Measurements from ENCODE around the gene GABBR2. TPM values are rescaled to one million over a fixed set of nuclear protein-coding genes. Genes with fewer than 3 reads are reported as not detected.

Gene GABBR2
- total RNA-seq, 1 donor from 2014 or later, result not detected

- no peak for TF ChIP-seq CTCF (IDR thresholded peaks at IDR 0.05)
- Mint-ChIP-seq H3K27me3 (ENCODE audit: unreplicated experiment) (peaks cover 11% of the 10 kb centered on the region), H3K36me3 (ENCODE audit: unreplicated experiment) (no peaks in the 10 kb centered on the region), H3K4me3 (ENCODE audit: unreplicated experiment) (no peak overlapping the region), H3K27ac (ENCODE audit: unreplicated experiment) (no peak overlapping the region), H3K9me3 (ENCODE audit: unreplicated experiment) (no peaks in the 10 kb centered on the region), H3K4me1 (ENCODE audit: unreplicated experiment) (no peaks in the 10 kb centered on the region)
- no peak for DNase-seq (ENCODE audit: extremely low spot score, unreplicated experiment)
Observed at GRCh38 chr9:98667005-98667640, 41.6 kb downstream of the GABBR2 start.

DNA sequence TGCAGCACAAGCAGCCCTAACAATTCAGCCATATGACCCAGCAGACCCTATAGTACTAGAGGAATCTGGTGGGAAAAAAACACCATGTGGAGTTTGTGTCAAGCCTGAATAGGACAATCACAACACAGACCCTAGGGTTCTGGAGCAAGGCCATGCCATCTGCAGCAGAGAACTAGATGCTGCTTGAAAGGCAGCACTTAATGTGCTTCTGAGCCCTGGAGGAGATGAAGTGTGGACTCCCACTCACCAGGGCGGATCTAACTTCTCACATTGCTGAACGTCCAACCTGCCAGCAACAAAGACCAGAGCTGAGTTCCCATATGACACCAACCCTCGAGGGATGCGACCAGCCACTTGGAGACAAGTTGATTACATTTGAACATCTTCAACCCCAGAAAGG, 43.2 kb downstream of the GABBR2 start:
- no peak for DNase-seq (ENCODE audit: extremely low spot score, unreplicated experiment)
- H3K27me3 Mint-ChIP-seq (ENCODE audit: unreplicated experiment), result peaks cover 8% of the 10 kb centered on the region

GRCh38 chr9:98660541-98660940, 48.2 kb downstream of the GABBR2 start:
- no peak for DNase-seq (ENCODE audit: extremely low spot score, unreplicated experiment)
- H3K27ac Mint-ChIP-seq (ENCODE audit: unreplicated experiment), result no peak overlapping the region
- H3K9me3 Mint-ChIP-seq (ENCODE audit: unreplicated experiment), result no peaks in the 10 kb centered on the region
- H3K27me3 Mint-ChIP-seq (ENCODE audit: unreplicated experiment), result peaks cover 8% of the 10 kb centered on the region
- no peaks in the 10 kb centered on the region for H3K4me1 Mint-ChIP-seq (ENCODE audit: unreplicated experiment)
- no peak overlapping the region for H3K4me3 Mint-ChIP-seq (ENCODE audit: unreplicated experiment)
- no peaks in the 10 kb centered on the region for H3K36me3 Mint-ChIP-seq (ENCODE audit: unreplicated experiment)
- no peak for TF ChIP-seq CTCF (IDR thresholded peaks at IDR 0.05)

More for the DNA sequence above, 43.2 kb downstream of the GABBR2 start:
- Mint-ChIP-seq H3K36me3 (ENCODE audit: unreplicated experiment) (no peaks in the 10 kb centered on the region), H3K9me3 (ENCODE audit: unreplicated experiment) (no peaks in the 10 kb centered on the region), H3K27ac (ENCODE audit: unreplicated experiment) (no peak overlapping the region), H3K4me1 (ENCODE audit: unreplicated experiment) (no peaks in the 10 kb centered on the region), H3K4me3 (ENCODE audit: unreplicated experiment) (no peak overlapping the region)
- TF ChIP-seq CTCF (IDR thresholded peaks at IDR 0.05), result no peak

GRCh38 chr9:98658951-98659351, 49.8 kb downstream of the GABBR2 start:
- no peaks in the 10 kb centered on the region for H3K36me3 Mint-ChIP-seq (ENCODE audit: unreplicated experiment)
- DNase-seq (ENCODE audit: extremely low spot score, unreplicated experiment), result no peak

DNA sequence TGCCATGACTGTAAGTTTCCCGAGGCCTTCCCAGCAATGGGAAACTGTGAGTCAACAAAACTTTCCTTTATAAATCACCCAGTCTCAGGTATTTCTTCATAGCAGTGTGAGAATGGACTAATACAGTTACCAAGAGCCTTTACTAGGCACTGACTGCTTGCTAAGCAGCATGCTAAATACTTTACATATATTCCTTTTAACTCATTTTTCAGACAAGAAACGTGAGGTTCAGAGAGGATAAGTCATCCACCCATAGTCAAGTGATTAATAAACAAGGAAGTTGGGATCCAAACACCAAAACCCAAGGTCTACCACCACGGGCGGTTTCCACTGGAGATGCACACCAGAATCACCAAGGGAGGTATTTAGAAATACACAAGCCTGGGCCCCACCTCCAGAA, 50.8 kb downstream of the GABBR2 start:
- TF ChIP-seq CTCF (IDR thresholded peaks at IDR 0.05), result no peak
- H3K36me3 Mint-ChIP-seq (ENCODE audit: unreplicated experiment), result no peaks in the 10 kb centered on the region
- DNase-seq (ENCODE audit: extremely low spot score, unreplicated experiment), result no peak
- no peak overlapping the region for H3K4me3 Mint-ChIP-seq (ENCODE audit: unreplicated experiment)
- H3K4me1 Mint-ChIP-seq (ENCODE audit: unreplicated experiment), result no peaks in the 10 kb centered on the region
- H3K27ac Mint-ChIP-seq (ENCODE audit: unreplicated experiment), result no peak overlapping the region
- H3K9me3 Mint-ChIP-seq (ENCODE audit: unreplicated experiment), result no peaks in the 10 kb centered on the region
- H3K27me3 Mint-ChIP-seq (ENCODE audit: unreplicated experiment), result peaks cover 6% of the 10 kb centered on the region

More at GRCh38 chr9:98658951-98659351, 49.8 kb downstream of the GABBR2 start:
- TF ChIP-seq CTCF (IDR thresholded peaks at IDR 0.05), result no peak
- H3K4me1 Mint-ChIP-seq (ENCODE audit: unreplicated experiment), result no peaks in the 10 kb centered on the region
- H3K27ac Mint-ChIP-seq (ENCODE audit: unreplicated experiment), result no peak overlapping the region
- no peak overlapping the region for H3K4me3 Mint-ChIP-seq (ENCODE audit: unreplicated experiment)
- H3K9me3 Mint-ChIP-seq (ENCODE audit: unreplicated experiment), result no peaks in the 10 kb centered on the region
- peaks cover 8% of the 10 kb centered on the region for H3K27me3 Mint-ChIP-seq (ENCODE audit: unreplicated experiment)
